Fibroblast of mammary gland (primary cell): Measurements from ENCODE around the gene CEP295NL.

Source experiments
- DNase-seq: peaks from one replicate; pipeline ENCODE4 v3.0.0-alpha.2; 2010; ENCODE audit warnings: low read depth
- H3K4me3 ChIP-seq: 2 replicates; pipeline ENCODE4 v1.5.1; 2011; ENCODE audit warnings: low read depth, mild to moderate bottlenecking, low read length, moderate library complexity; ENCODE audit not compliant: control insufficient read depth
- CTCF ChIP-seq: conservative IDR thresholded peaks from 2 replicates; pipeline ENCODE4 v1.5.1; 2011; ENCODE audit warnings: low read depth, low read length, inconsistent platforms; ENCODE audit not compliant: control insufficient read depth, insufficient read depth

Gene CEP295NL

DNA sequence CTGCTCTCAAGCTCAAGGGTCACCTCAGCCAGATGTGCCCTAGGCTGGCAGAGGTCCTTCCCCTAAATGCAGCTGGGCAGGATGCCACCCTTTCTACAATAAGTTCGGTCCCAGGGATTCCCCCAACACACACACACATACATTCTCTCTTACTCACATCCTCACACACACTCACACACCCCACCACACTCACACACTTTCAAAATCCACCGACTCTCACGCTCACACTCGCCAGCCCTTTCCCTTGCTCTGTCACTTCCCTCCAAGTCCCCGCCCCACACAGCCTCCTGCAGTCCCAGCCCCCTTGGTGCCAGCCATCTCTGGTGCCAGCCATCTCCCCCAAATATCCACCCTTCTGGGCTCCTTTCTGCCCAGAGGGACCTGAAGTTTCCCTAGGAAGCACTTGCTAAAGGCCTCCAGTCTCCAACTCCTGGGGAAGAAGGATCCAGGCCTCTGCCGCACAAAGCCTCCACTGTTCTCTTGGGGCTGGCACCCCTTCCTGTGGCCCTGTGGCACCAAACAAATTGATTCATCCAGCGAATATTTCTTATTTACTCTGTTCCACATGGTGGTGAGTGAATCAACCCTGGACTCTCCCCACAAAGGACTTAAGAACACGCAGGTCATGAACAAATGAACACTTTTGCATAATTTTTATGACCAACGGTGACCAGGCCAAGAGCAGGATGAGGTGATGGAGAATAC is 58.5 kb downstream of the CEP295NL start:
- no peak for TF ChIP-seq CTCF
- peak; percentile 28 for DNase-seq
- H3K4me3 ChIP-seq: no peak overlapping the region

DNA sequence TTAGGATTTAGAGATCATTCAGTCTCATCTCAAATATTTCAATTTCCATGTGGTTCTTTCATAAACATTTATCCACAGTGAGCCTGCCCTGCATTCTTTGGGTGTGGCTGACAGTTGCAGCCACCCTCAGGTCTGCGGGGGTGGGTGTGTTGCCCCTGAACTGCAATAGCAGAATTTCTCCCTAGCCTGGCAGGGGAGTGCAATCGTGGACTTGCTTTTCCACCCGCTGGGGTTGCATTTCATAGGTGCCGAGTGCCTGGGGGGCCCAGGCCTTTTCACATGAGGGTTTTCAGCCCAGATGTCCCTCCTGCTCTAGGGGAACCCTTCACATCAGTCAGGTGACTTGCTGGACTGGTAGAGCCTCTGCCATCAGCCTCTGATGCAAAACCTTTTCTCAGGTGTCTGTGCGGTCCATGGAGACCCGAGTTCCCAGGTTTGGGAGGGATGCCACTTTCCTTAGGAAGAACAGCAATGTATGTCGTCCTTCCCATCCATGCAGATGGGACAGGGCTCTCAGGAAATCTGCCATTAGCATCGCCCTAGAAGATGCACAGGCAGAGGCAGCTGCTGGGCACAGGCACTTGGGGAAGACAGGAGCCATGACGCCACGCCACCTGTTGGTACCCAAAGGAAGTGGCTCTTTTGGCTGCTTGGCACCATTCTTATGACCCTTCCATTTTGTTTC is 60.0 kb downstream of the CEP295NL start:
- H3K4me3 ChIP-seq: no peak overlapping the region
- DNase-seq: peak; percentile 54
- peak; percentile 58 for TF ChIP-seq CTCF

DNA sequence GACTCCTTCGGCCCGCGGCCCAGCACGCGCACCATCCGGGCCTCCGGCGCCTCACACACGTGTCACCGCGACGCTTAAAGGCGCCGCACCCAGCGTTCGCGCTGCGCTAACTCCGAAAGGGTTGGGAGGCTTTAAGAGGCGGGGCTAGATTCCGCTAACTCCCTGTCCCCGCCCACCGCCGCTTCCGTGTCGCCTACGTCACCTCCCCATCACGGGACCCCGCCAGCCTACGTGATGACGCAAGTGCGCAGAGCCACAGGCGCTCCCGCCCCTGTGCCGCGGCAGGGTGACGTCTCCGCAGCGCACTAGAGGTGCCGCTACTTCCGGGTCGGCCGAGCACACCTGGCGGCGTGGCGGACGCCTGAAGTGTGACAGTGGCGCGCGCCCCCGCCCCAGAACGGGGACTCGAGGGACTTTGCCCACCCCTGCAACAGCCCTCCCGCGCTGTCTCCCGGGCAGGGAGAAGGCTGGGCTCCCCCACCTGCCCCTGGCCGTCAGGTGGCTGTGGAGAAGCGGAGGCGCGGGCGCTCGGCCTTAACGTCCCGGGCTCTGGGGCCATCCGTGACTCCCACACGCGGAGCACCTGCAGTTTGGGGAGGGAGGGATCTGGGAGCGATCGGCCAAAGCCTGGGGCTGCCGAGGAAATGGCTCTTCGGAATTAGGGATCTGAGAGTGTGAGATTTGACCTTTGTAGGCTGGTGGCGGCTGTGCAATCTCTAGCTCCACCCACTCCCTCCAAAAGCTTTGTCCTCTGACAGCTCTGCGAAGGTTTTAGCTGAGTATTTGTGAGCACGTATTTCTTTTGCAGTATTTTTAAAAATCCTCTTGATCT is 62.0 kb downstream of the CEP295NL start, which contains the start of gene USP36:
Gene USP36, minus strand, starts transcription at position 35 of the 832 bp plus-strand sequence. CDS start 4,451 bp downstream, outside the sequence.
- H3K4me3 ChIP-seq: peak within 1 kb of the TSS; percentile 88
- TF ChIP-seq CTCF: no peak
- peak; percentile 99 for DNase-seq
